ENCODE results near the gene RTN4R.
"Not testable (repeated sequence)": the region's sequence is repeated elsewhere in the genome, so short reads cannot be mapped to it uniquely, and the experiment has no call there.

RTN4R gene

GRCh38 chr22:20268279-20269012 lies at the start of gene RTN4R:
Gene RTN4R (minus strand): TSS chr22:20268318. CDS start chr22:20268092, 226 bp downstream.
- Histone ChIP-seq H3K36me3 (no peaks in the 10 kb centered on the region), H3K4me3 (ENCODE audit: low read depth in 1 of 2, low read length in 1 of 2) (peak within 1 kb of the TSS; percentile 36 to 43), H3K4me1 (ENCODE audit: control insufficient read depth in 1 of 2, insufficient read depth in 1 of 2, low read depth in 1 of 2, low read length in 1 of 2) (peaks cover 13 to 14% of the 10 kb centered on the region in 2 experiments), H3K27me3 (peaks cover 14% of the 10 kb centered on the region), H3K27ac (no peak within 1 kb of the TSS), H3K9me3 (no peaks in the 10 kb centered on the region)
- peak; percentile 28 for TF ChIP-seq CTCF (IDR thresholded peaks at IDR 0.05)

- H3K4me3 ChIP-seq (ENCODE audit: low read depth in 1 of 2, low read length in 1 of 2); H3K9me3 ChIP-seq; H3K27me3 ChIP-seq; H3K27ac ChIP-seq: not testable (repeated sequence)
- peaks cover 17 to 18% of the 10 kb centered on the region in 2 experiments for H3K4me1 ChIP-seq (ENCODE audit: control insufficient read depth in 1 of 2, insufficient read depth in 1 of 2, low read depth in 1 of 2, low read length in 1 of 2)
- H3K36me3 ChIP-seq: peaks cover 11% of the 10 kb centered on the region
- TF ChIP-seq CTCF (IDR thresholded peaks at IDR 0.05): peak; percentile 43
These were observed 49.4 kb upstream of the RTN4R start for GRCh38 chr22:20317402-20318042.

DNA sequence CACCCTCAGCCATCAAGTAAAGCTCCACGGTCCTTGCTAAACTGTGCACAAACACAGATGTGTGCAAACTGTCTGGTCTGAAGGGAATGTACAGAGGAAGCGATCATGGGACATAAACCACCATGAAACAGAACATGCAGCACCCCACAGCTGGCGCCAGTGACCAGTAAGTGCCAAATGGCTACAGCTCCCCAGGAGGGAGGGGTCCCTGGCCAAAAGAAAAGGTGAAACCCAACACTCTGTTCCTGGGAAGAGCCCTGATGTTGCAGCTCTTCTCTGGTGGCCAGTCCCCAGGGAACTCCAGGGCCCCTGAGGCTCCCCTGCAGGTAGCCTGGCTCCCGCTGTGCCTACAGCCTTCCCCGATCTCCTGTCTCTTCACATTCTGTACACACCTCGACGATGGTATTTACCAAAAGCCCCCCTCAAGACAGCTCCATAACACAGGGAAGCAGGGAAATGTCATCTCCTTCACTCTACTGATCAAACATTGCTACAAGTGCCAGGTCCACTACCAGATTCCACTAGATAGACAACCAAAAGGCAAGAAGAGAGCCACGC lies 48.8 kb upstream of the RTN4R start:
- TF ChIP-seq CTCF (IDR thresholded peaks at IDR 0.05): no peak
- Histone ChIP-seq H3K27me3 (no peaks in the 10 kb centered on the region), H3K4me3 (ENCODE audit: low read depth in 1 of 2, low read length in 1 of 2) (no peak overlapping the region), H3K27ac (no peak overlapping the region), H3K4me1 (ENCODE audit: control insufficient read depth in 1 of 2, insufficient read depth in 1 of 2, low read depth in 1 of 2, low read length in 1 of 2) (peaks cover 17 to 18% of the 10 kb centered on the region in 2 experiments), H3K36me3 (peaks cover 11% of the 10 kb centered on the region), H3K9me3 (no peaks in the 10 kb centered on the region)

- H3K9me3 ChIP-seq: no peaks in the 10 kb centered on the region
- H3K36me3 ChIP-seq: peaks cover 11% of the 10 kb centered on the region
- H3K27ac ChIP-seq: no peak overlapping the region
- no peaks in the 10 kb centered on the region for H3K27me3 ChIP-seq
- TF ChIP-seq CTCF (IDR thresholded peaks at IDR 0.05): no peak
- no peak overlapping the region for H3K4me3 ChIP-seq (ENCODE audit: low read depth in 1 of 2, low read length in 1 of 2)
- peaks cover 17 to 18% of the 10 kb centered on the region in 2 experiments for H3K4me1 ChIP-seq (ENCODE audit: control insufficient read depth in 1 of 2, insufficient read depth in 1 of 2, low read depth in 1 of 2, low read length in 1 of 2)
These were observed 48.2 kb upstream of the RTN4R start for GRCh38 chr22:20316217-20316843.

- no peak overlapping the region for H3K4me3 ChIP-seq (ENCODE audit: low read depth in 1 of 2, low read length in 1 of 2)
- no peaks in the 10 kb centered on the region for H3K27me3 ChIP-seq
- no peak overlapping the region for H3K27ac ChIP-seq
- no peaks in the 10 kb centered on the region for H3K9me3 ChIP-seq
- peaks cover 13 to 14% of the 10 kb centered on the region in 2 experiments for H3K4me1 ChIP-seq (ENCODE audit: control insufficient read depth in 1 of 2, insufficient read depth in 1 of 2, low read depth in 1 of 2, low read length in 1 of 2)
- no peak for TF ChIP-seq CTCF (IDR thresholded peaks at IDR 0.05)
- peaks cover 11% of the 10 kb centered on the region for H3K36me3 ChIP-seq
These were observed 47.5 kb upstream of the RTN4R start for GRCh38 chr22:20315337-20316216.

DNA sequence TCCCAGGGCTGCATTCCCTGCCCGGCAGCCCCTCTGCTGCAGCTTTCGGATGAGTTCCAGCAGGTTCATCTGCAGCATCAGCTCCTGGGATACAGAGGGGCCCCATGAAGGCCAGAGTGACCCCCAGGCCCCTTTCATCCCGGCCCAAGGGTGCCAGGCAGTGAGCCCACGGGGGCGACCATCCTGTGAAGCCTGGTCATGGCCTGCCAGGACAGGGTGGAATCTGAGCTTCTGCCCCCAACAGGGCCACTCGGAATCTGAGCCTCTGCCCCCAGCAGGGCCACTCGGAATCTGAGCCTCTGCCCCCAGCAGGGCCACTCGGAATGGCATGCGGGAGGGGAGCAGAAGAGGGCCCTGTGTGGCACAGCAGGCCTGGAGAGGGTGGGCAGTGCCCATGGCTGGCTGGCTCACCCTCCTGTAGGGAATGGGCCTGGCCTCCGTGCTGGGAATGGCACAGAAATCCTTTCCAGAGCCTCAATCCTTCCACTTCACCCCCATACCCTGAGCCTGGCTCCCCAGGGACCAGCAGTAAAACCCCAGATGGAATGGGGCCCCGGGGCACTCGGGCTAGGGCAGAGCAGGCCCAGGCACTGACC lies 46.7 kb upstream of the RTN4R start:
- H3K9me3 ChIP-seq; H3K27ac ChIP-seq; H3K27me3 ChIP-seq; H3K4me3 ChIP-seq (ENCODE audit: low read depth in 1 of 2, low read length in 1 of 2): not testable (repeated sequence)
- peaks cover 8 to 10% of the 10 kb centered on the region in 2 experiments for H3K4me1 ChIP-seq (ENCODE audit: control insufficient read depth in 1 of 2, insufficient read depth in 1 of 2, low read depth in 1 of 2, low read length in 1 of 2)
- H3K36me3 ChIP-seq: peaks cover 11% of the 10 kb centered on the region

GRCh38 chr22:20314206-20314605 lies 46.1 kb upstream of the RTN4R start:
- H3K36me3 ChIP-seq: peaks cover 11% of the 10 kb centered on the region
- H3K27ac ChIP-seq; H3K4me1 ChIP-seq (ENCODE audit: control insufficient read depth in 1 of 2, insufficient read depth in 1 of 2, low read depth in 1 of 2, low read length in 1 of 2); H3K9me3 ChIP-seq; H3K4me3 ChIP-seq (ENCODE audit: low read depth in 1 of 2, low read length in 1 of 2); H3K27me3 ChIP-seq: not testable (repeated sequence)

Measured in neutrophil (primary cell).